SKM-1 treated with dmso at 0.1 percent for 144 hours (cell line): ENCODE results near the gene ZNF507.

Experiments used
- DNase-seq: peaks from one replicate; lab custom pipeline; 2025; ENCODE audit not compliant: unreplicated experiment; lab: John Stamatoyannopoulos, UW

The ZNF507 gene

GRCh38 chr19:32345261-32346207 is at the start of gene ZNF507:
ZNF507 (plus strand) TSS chr19:32345610; CDS start chr19:32352831, 7,221 bp downstream.
- DNase-seq = peak; percentile 63

- no peak for DNase-seq
These were observed 48.7 kb upstream of the ZNF507 start for GRCh38 chr19:32296694-32297093.

GRCh38 chr19:32302778-32303177 is 42.6 kb upstream of the ZNF507 start:
- DNase-seq = no peak

GRCh38 chr19:32303193-32303592 is 42.2 kb upstream of the ZNF507 start:
- no peak for DNase-seq

- no peak for DNase-seq
These were observed 37.8 kb upstream of the ZNF507 start for GRCh38 chr19:32307591-32307990.

GRCh38 chr19:32308431-32309077 is 36.9 kb upstream of the ZNF507 start:
- DNase-seq = no peak

GRCh38 chr19:32309711-32310390 is 35.6 kb upstream of the ZNF507 start:
- no peak for DNase-seq

GRCh38 chr19:32311371-32311770 is 34.0 kb upstream of the ZNF507 start:
- no peak for DNase-seq

- DNase-seq = no peak
These were observed 31.7 kb upstream of the ZNF507 start for GRCh38 chr19:32313569-32314265.

GRCh38 chr19:32316034-32316433 is 29.4 kb upstream of the ZNF507 start:
- no peak for DNase-seq

GRCh38 chr19:32317086-32317485 is 28.3 kb upstream of the ZNF507 start:
- no peak for DNase-seq

- DNase-seq = peak; percentile 2
These were observed 26.4 kb upstream of the ZNF507 start for GRCh38 chr19:32318884-32319520.

- no peak for DNase-seq
These were observed 22.9 kb upstream of the ZNF507 start for GRCh38 chr19:32322541-32322940.

- DNase-seq = no peak
These were observed 20.7 kb upstream of the ZNF507 start for GRCh38 chr19:32324631-32325285.

GRCh38 chr19:32330213-32330857 is 15.1 kb upstream of the ZNF507 start:
- no peak for DNase-seq

GRCh38 chr19:32333227-32333626 is 12.2 kb upstream of the ZNF507 start:
- DNase-seq = no peak

GRCh38 chr19:32336259-32337083 is 8.9 kb upstream of the ZNF507 start:
- DNase-seq = no peak

- DNase-seq = no peak
These were observed 8.2 kb upstream of the ZNF507 start for GRCh38 chr19:32337084-32337808.
